Measurements from ENCODE around the gene GPANK1.

DNA sequence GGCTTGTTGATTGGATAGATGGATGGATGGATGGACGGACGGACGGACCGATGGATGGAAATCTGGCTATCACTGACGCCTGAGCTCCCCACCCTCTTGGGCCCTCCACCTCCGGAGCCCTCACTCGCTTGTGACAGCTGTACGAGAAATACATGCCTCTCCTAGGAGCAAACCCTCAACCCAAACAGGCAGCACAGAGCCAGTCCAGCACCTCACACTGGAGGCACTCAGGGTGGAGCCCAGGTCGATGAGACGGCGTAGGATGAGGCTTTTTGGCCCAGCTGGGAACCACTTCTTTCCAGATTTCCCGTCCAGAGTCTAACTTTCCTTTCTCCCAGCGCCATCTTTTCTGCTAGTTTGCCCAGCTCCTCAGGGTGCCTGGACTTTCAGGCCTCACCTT, 18.8 kb upstream of the GPANK1 start:
- TF ChIP-seq, protein P1, sequence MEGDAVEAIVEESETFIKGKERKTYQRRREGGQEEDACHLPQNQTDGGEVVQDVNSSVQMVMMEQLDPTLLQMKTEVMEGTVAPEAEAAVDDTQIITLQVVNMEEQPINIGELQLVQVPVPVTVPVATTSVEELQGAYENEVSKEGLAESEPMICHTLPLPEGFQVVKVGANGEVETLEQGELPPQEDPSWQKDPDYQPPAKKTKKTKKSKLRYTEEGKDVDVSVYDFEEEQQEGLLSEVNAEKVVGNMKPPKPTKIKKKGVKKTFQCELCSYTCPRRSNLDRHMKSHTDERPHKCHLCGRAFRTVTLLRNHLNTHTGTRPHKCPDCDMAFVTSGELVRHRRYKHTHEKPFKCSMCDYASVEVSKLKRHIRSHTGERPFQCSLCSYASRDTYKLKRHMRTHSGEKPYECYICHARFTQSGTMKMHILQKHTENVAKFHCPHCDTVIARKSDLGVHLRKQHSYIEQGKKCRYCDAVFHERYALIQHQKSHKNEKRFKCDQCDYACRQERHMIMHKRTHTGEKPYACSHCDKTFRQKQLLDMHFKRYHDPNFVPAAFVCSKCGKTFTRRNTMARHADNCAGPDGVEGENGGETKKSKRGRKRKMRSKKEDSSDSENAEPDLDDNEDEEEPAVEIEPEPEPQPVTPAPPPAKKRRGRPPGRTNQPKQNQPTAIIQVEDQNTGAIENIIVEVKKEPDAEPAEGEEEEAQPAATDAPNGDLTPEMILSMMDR (IDR thresholded peaks at IDR 0.05 in 4 of 5, conservative IDR thresholded peaks at IDR 0.05 in 1 of 5), result no peak
- TF ChIP-seq POLR2A (IDR thresholded peaks at IDR 0.05), result no peak
